Fibroblast of lung (primary cell): ENCODE results near the gene SMNDC1. TPM values are rescaled to one million over a fixed set of nuclear protein-coding genes. Genes with fewer than 3 reads are reported as not detected.

Experiments used
- DNase-seq, 2 donors: peaks; one replicate each; pipeline versions ENCODE4 v3.0.0 to v3.0.0-alpha.2; 2010; ENCODE audit warnings: low read depth in 2 of 2
- H2AFZ ChIP-seq: 2 replicates; pipeline ENCODE4 v1.5.1; 2012; ENCODE audit warnings: low read length, control low read depth, inconsistent platforms
- H3K27ac ChIP-seq: 2 replicates; pipeline ENCODE4 v1.5.1; 2011; ENCODE audit warnings: low read length, control low read depth; ENCODE audit not compliant: insufficient read depth
- H3K27me3 ChIP-seq: 2 replicates; pipeline ENCODE4 v1.5.1; 2011; ENCODE audit warnings: mild to moderate bottlenecking, low read length; ENCODE audit not compliant: control insufficient read depth, insufficient read depth
- H3K36me3 ChIP-seq: 2 replicates; pipeline ENCODE4 v1.5.1; 2011; ENCODE audit warnings: low read length; ENCODE audit not compliant: control insufficient read depth, insufficient read depth
- H3K4me1 ChIP-seq: 2 replicates; pipeline ENCODE4 v1.5.1; 2011; ENCODE audit warnings: low read length; ENCODE audit not compliant: control insufficient read depth, insufficient read depth; ENCODE audit errors: extremely low read depth
- H3K4me2 ChIP-seq: 2 replicates; pipeline ENCODE4 v1.5.1; 2011; ENCODE audit warnings: low read length, control low read depth; ENCODE audit not compliant: insufficient read depth; ENCODE audit errors: extremely low read depth
- H3K4me3 ChIP-seq, 4 experiments: fragments of 200-600 bp in 1 of 4; sonication (generic) in 1 of 4; replicated peaks in 1 of 4; 2 replicates each; pipeline ENCODE4 v1.5.1; 2011 to 2016; ENCODE audit warnings: low read length in 4 of 4, low read depth in 3 of 4, mild to moderate bottlenecking in 3 of 4, control low read depth in 2 of 4, inconsistent platforms in 1 of 4, mixed read lengths in 1 of 4; ENCODE audit not compliant: insufficient read depth in 1 of 4; ENCODE audit errors: control extremely low read depth in 1 of 4
- H3K79me2 ChIP-seq: 2 replicates; pipeline ENCODE4 v1.5.1; 2012; ENCODE audit warnings: mild to moderate bottlenecking, low read length, inconsistent platforms; ENCODE audit not compliant: control insufficient read depth, insufficient read depth
- H3K9ac ChIP-seq: 2 replicates; pipeline ENCODE4 v1.5.1; 2011; ENCODE audit warnings: mild to moderate bottlenecking, low read length, control low read depth; ENCODE audit not compliant: insufficient read depth
- H3K9me3 ChIP-seq: 2 replicates; pipeline ENCODE4 v1.5.1; 2012; ENCODE audit warnings: low read depth, low read length; ENCODE audit not compliant: control insufficient read depth, insufficient read depth
- H4K20me1 ChIP-seq: 2 replicates; pipeline ENCODE4 v1.5.1; 2011; ENCODE audit warnings: low read length; ENCODE audit not compliant: control insufficient read depth, insufficient read depth; ENCODE audit errors: extremely low read depth
- EZH2 ChIP-seq: IDR thresholded peaks from 2 replicates; pipeline ENCODE4 v1.5.1; 2012; ENCODE audit warnings: low read length, control low read depth, mild to moderate bottlenecking; ENCODE audit errors: missing control alignments
- polyA plus RNA-seq, 2 donors: library from polyadenylated mRNA; depleted of rRNA in 1 of 2; stranded (reverse) in 1 of 2; unstranded in 1 of 2; fragments of >200 nt; gene quantifications; 2 replicates each; pipeline ENCODE4 v1.2.1, GENCODE V29; 2011 to 2012; ENCODE audit warnings: missing spikeins in 1 of 2
- total RNA-seq: library from RNA; depleted of rRNA; stranded (reverse); fragments of >200 nt; gene quantifications from 2 replicates; pipeline ENCODE4 v1.2.1, GENCODE V29; 2014
- TF ChIP-seq, protein P1 (sequence below), 2 donors: IDR thresholded peaks in 1 of 2; conservative IDR thresholded peaks in 1 of 2; 1 replicate in 1 of 2; 2 replicates in 1 of 2; pipeline ENCODE4 v1.5.1; 2011 to 2012; ENCODE audit warnings: low read length in 2 of 2, control low read depth in 1 of 2, inconsistent platforms in 1 of 2, low read depth in 1 of 2, mild to moderate bottlenecking in 1 of 2

SMNDC1 gene
- total and polyA plus RNA-seq, 2 donors (not counting 1 experiment from before 2014, with no cell fraction given), result 8.9 to 19.4 TPM

DNA sequence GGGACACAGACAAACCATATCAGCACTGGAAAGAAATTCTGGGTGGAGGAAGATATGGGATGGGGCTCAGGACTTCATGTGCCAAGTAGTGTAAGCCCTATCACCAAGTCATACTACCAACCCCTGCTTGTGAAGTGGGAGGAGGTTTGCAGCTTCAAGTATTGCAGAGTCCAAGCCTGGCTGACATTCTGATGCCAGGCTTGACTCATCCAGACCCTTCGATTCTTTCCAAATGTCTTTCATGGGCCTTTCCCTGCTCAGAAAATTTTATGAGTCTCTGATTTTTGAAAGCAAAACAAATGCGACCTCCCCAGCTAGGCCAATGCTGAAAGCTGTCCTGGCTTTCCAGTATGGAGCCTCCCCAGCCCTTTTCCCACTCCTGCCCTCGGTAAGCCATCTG, 45.1 kb upstream of the SMNDC1 start:
- no peak overlapping the region for H3K9ac ChIP-seq
- H3K79me2 ChIP-seq, result no peaks in the 10 kb centered on the region
- no peak for TF ChIP-seq EZH2
- TF ChIP-seq, protein P1, sequence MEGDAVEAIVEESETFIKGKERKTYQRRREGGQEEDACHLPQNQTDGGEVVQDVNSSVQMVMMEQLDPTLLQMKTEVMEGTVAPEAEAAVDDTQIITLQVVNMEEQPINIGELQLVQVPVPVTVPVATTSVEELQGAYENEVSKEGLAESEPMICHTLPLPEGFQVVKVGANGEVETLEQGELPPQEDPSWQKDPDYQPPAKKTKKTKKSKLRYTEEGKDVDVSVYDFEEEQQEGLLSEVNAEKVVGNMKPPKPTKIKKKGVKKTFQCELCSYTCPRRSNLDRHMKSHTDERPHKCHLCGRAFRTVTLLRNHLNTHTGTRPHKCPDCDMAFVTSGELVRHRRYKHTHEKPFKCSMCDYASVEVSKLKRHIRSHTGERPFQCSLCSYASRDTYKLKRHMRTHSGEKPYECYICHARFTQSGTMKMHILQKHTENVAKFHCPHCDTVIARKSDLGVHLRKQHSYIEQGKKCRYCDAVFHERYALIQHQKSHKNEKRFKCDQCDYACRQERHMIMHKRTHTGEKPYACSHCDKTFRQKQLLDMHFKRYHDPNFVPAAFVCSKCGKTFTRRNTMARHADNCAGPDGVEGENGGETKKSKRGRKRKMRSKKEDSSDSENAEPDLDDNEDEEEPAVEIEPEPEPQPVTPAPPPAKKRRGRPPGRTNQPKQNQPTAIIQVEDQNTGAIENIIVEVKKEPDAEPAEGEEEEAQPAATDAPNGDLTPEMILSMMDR (conservative IDR thresholded peaks at IDR 0.05 in 1 of 2, IDR thresholded peaks at IDR 0.05 in 1 of 2; ENCODE audit: low read depth in 1 of 2, low read length in 2 of 2), result no peak
- H3K4me3 ChIP-seq, result no peak overlapping the region
- peaks cover 9% of the 10 kb centered on the region for H3K4me1 ChIP-seq
- H3K4me2 ChIP-seq, result no peak overlapping the region
- no peaks in the 10 kb centered on the region for H3K9me3 ChIP-seq
- no peak for DNase-seq
- H2AFZ ChIP-seq, result no peak overlapping the region
- H3K36me3 ChIP-seq, result no peaks in the 10 kb centered on the region
- H3K27ac ChIP-seq, result no peak overlapping the region
- no peaks in the 10 kb centered on the region for H4K20me1 ChIP-seq
- no peaks in the 10 kb centered on the region for H3K27me3 ChIP-seq

DNA sequence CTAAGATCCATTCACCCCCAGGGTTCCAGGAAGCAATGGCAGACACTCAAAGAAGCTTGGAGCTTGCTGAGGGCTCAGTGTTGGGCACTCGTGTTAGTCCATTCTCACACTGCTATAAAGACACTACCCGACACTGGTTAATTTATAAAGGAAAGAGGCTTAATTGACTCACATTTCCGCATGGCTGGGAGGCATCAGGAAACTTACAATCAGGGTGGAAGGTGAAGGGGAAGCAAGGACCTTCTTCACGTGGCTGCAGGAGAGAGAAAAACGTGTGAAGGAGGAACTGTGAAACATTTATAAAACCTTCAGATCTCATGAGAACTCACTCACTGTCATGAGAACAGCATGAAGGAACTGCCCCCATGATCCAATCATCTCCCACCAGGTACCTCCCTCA, 44.7 kb upstream of the SMNDC1 start:
- no peak overlapping the region for H3K4me3 ChIP-seq
- H2AFZ ChIP-seq, result no peak overlapping the region
- no peaks in the 10 kb centered on the region for H3K36me3 ChIP-seq
- H3K79me2 ChIP-seq, result no peaks in the 10 kb centered on the region
- no peak overlapping the region for H3K4me2 ChIP-seq
- TF ChIP-seq, protein P1 (conservative IDR thresholded peaks at IDR 0.05 in 1 of 2, IDR thresholded peaks at IDR 0.05 in 1 of 2; ENCODE audit: low read depth in 1 of 2, low read length in 2 of 2), result no peak
- TF ChIP-seq EZH2, result no peak
- DNase-seq, result no peak
- no peaks in the 10 kb centered on the region for H3K27me3 ChIP-seq
- H3K9ac ChIP-seq, result no peak overlapping the region
- no peaks in the 10 kb centered on the region for H4K20me1 ChIP-seq
- no peaks in the 10 kb centered on the region for H3K9me3 ChIP-seq
- H3K27ac ChIP-seq, result no peak overlapping the region
- peaks cover 5% of the 10 kb centered on the region for H3K4me1 ChIP-seq

DNA sequence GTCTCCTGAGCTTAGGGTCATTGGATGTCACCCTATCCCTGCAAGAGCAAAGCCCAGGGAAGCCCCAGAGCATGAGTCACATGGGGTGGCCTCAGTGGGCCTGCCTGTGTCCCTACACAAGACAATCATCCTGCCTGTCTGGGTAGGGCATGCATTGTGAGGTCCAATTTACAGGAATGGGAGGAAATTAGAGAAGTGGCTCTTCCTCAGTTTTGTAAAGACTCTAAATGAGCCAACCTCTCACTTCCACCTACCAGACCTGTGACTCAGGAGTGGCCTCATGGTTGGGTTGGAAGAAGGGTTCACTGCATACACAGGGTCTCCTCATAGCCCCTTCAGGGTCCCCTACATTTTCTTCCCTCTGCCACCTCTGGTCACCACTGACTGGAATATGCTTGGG, 43.6 kb upstream of the SMNDC1 start:
- Histone ChIP-seq H2AFZ (no peak overlapping the region), H3K4me1 (no peaks in the 10 kb centered on the region), H3K27ac (no peak overlapping the region), H3K4me3 (no peak overlapping the region), H3K9me3 (no peaks in the 10 kb centered on the region), H4K20me1 (no peaks in the 10 kb centered on the region), H3K27me3 (no peaks in the 10 kb centered on the region), H3K36me3 (no peaks in the 10 kb centered on the region), H3K79me2 (no peaks in the 10 kb centered on the region), H3K9ac (no peak overlapping the region), H3K4me2 (no peak overlapping the region)
- DNase-seq, result no peak
- TF ChIP-seq, protein P1 (conservative IDR thresholded peaks at IDR 0.05 in 1 of 2, IDR thresholded peaks at IDR 0.05 in 1 of 2; ENCODE audit: low read depth in 1 of 2, low read length in 2 of 2), result no peak
- TF ChIP-seq EZH2, result no peak
